K562 (cell line): Measurements from ENCODE around the gene PRUNE1. TPM values are rescaled to one million over a fixed set of nuclear protein-coding genes. Genes with fewer than 3 reads are reported as not detected.

Experiments used
- BHLHE40 ChIP-seq: IDR thresholded peaks from 2 replicates; pipeline ENCODE4 v1.6.1; 2011; ENCODE audit warnings: low read length, improper control_type of control experiment
- BRD4 ChIP-seq: fragments of 200-600 bp; sonication (generic); IDR thresholded peaks from 2 replicates; pipeline ENCODE4 v1.6.1; 2017; ENCODE audit warnings: inconsistent platforms
- GABPB2 ChIP-seq: fragments of 250-450 bp; sonication (Bioruptor Pico); conservative IDR thresholded peaks from 2 replicates; pipeline ENCODE4 v1.5.1; 2021; ENCODE audit warnings: mild to moderate bottlenecking
- IFI16 ChIP-seq: fragments of 250-450 bp; sonication (Bioruptor Pico); IDR thresholded peaks from 2 replicates; pipeline ENCODE4 v2.1.2; 2022; ENCODE audit warnings: mild to moderate bottlenecking, inconsistent platforms
- JUNB ChIP-seq: fragments of 450-650 bp; formaldehyde crosslinking; conservative IDR thresholded peaks from 2 replicates; pipeline ENCODE4 v1.4.0; 2020; ENCODE audit warnings: mild to moderate bottlenecking
- MCM5 ChIP-seq: fragments of 450-650 bp; IDR thresholded peaks from 2 replicates; pipeline ENCODE4 v1.6.1; 2016; ENCODE audit warnings: low read depth
- MEF2A ChIP-seq: IDR thresholded peaks from 2 replicates; pipeline ENCODE4 v1.6.1; 2011; ENCODE audit warnings: low read depth, mild to moderate bottlenecking, low read length, moderate library complexity; ENCODE audit not compliant: control insufficient read depth
- NR2C1 ChIP-seq, 2 experiments: fragments of 450-650 bp; IDR thresholded peaks; 2 replicates each; pipeline ENCODE4 v1.6.1; 2017; ENCODE audit warnings: mild to moderate bottlenecking in 2 of 2, antibody characterized with exemption in 1 of 2, inconsistent platforms in 1 of 2, missing compliant biosample characterization in 1 of 2, missing genetic modification characterization in 1 of 2
- PHF8 ChIP-seq: fragments of 200-600 bp; sonication (generic); IDR thresholded peaks from 2 replicates; pipeline ENCODE4 v1.6.1; 2012; ENCODE audit warnings: mixed run types, mild to moderate bottlenecking, inconsistent platforms, low read length, moderate library complexity, borderline replicate concordance
- PURB ChIP-seq: sonication (generic); formaldehyde crosslinking; IDR thresholded peaks from 2 replicates; pipeline ENCODE4 v1.9.0; 2021; ENCODE audit warnings: low read depth, mild to moderate bottlenecking, missing genetic modification reagents
- SNIP1 ChIP-seq: fragments of 450-650 bp; IDR thresholded peaks from 2 replicates; pipeline ENCODE4 v1.7.1; 2017; ENCODE audit warnings: low read depth, mild to moderate bottlenecking
- SP1 ChIP-seq: sonication (generic); formaldehyde crosslinking; IDR thresholded peaks from 2 replicates; pipeline ENCODE4 v1.8.1; 2022; ENCODE audit warnings: mild to moderate bottlenecking, missing genetic modification reagents
- SREBF2 ChIP-seq: sonication (generic); formaldehyde crosslinking; IDR thresholded peaks from 2 replicates; pipeline ENCODE4 v1.4.0; 2020; ENCODE audit warnings: mild to moderate bottlenecking, missing genetic modification reagents
- STAT5A ChIP-seq: IDR thresholded peaks from 2 replicates; pipeline ENCODE4 v1.6.1; 2012; ENCODE audit warnings: low read length, inconsistent platforms, borderline replicate concordance
- TCF3 ChIP-seq: sonication (generic); formaldehyde crosslinking; IDR thresholded peaks from 2 replicates; pipeline ENCODE4 v1.4.0; 2020; ENCODE audit warnings: mild to moderate bottlenecking, missing genetic modification reagents
- TFAM ChIP-seq: fragments of 250-450 bp; sonication (Bioruptor Pico); conservative IDR thresholded peaks from 2 replicates; pipeline ENCODE4 v1.5.0; 2021; ENCODE audit warnings: mild to moderate bottlenecking, moderate library complexity
- THRA ChIP-seq: fragments of 450-650 bp; IDR thresholded peaks from 2 replicates; pipeline ENCODE4 v1.6.1; 2017; ENCODE audit warnings: mild to moderate bottlenecking, moderate library complexity
- USF1 ChIP-seq: sonication (generic); formaldehyde crosslinking; IDR thresholded peaks from 2 replicates; pipeline ENCODE4 v1.9.0; 2022; ENCODE audit warnings: mild to moderate bottlenecking, missing genetic modification reagents
- ZBTB33 ChIP-seq: sonication (generic); formaldehyde crosslinking; IDR thresholded peaks from 2 replicates; pipeline ENCODE4 v1.8.1; 2023; ENCODE audit warnings: mild to moderate bottlenecking, missing genetic modification reagents
- ZNF121 ChIP-seq: sonication (generic); formaldehyde crosslinking; conservative IDR thresholded peaks from 2 replicates; pipeline ENCODE4 v1.8.0; 2022; ENCODE audit warnings: missing genetic modification reagents
- ZNF165 ChIP-seq: fragments of 250-450 bp; sonication (Bioruptor Pico); IDR thresholded peaks from 2 replicates; pipeline ENCODE4 v1.4.0; 2020; ENCODE audit warnings: borderline replicate concordance
- ZNF197 ChIP-seq: fragments of 200-800 bp; sonication (Bioruptor generic); IDR thresholded peaks from 2 replicates; pipeline ENCODE4 v1.6.1; 2016; ENCODE audit warnings: low read depth, missing genetic modification characterization, missing compliant biosample characterization
- ZNF282 ChIP-seq: sonication (generic); formaldehyde crosslinking; IDR thresholded peaks from 2 replicates; pipeline ENCODE4 v1.8.1; 2023; ENCODE audit warnings: missing genetic modification reagents
- ZNF347 ChIP-seq: fragments of 450-650 bp; formaldehyde crosslinking; IDR thresholded peaks from 2 replicates; pipeline ENCODE4 v1.4.0; 2020; ENCODE audit warnings: low read depth, mild to moderate bottlenecking, moderate library complexity
- polyA plus RNA-seq, 8 experiments: library from polyadenylated mRNA; depleted of rRNA in 4 of 8; stranded (reverse) in 5 of 8; unstranded in 3 of 8; fragments of >200 nt; fragmentation: Nextera tagmentation in 2 of 8; fragmentation: Illumina TruSeq in 1 of 8; extraction: Ambion mirVana in 2 of 8; extraction: Trizol in 1 of 8; gene quantifications; 2 replicates each; pipeline versions ENCODE4 v1.2.1 to v1.2.3, GENCODE V29; 2011 to 2014; ENCODE audit warnings: inconsistent platforms in 1 of 8, missing spikeins in 1 of 8
- total RNA-seq, 7 experiments: library from RNA; depleted of rRNA in 6 of 7; stranded (reverse); fragments of >200 nt in 6 of 7; fragmentation: Illumina TruSeq in 2 of 7; extraction: Trizol in 2 of 7; gene quantifications; 2 replicates each; pipeline versions ENCODE4 v1.2.1 to v1.2.3, GENCODE V29; 2011 to 2021; ENCODE audit warnings: low replicate concordance in 1 of 7
- TF ChIP-seq, protein P1 (sequence below): fragments of 450-650 bp; IDR thresholded peaks from 2 replicates; pipeline ENCODE4 v1.6.1; 2016; ENCODE audit warnings: low read depth, mild to moderate bottlenecking, moderate library complexity

The PRUNE1 gene
- total and polyA plus RNA-seq, 9 of the 15 experiments (the other 6 are each of a cell fraction or from before 2014, with no cell fraction given) = 16.7 to 48.3 (median 26.2) TPM

DNA sequence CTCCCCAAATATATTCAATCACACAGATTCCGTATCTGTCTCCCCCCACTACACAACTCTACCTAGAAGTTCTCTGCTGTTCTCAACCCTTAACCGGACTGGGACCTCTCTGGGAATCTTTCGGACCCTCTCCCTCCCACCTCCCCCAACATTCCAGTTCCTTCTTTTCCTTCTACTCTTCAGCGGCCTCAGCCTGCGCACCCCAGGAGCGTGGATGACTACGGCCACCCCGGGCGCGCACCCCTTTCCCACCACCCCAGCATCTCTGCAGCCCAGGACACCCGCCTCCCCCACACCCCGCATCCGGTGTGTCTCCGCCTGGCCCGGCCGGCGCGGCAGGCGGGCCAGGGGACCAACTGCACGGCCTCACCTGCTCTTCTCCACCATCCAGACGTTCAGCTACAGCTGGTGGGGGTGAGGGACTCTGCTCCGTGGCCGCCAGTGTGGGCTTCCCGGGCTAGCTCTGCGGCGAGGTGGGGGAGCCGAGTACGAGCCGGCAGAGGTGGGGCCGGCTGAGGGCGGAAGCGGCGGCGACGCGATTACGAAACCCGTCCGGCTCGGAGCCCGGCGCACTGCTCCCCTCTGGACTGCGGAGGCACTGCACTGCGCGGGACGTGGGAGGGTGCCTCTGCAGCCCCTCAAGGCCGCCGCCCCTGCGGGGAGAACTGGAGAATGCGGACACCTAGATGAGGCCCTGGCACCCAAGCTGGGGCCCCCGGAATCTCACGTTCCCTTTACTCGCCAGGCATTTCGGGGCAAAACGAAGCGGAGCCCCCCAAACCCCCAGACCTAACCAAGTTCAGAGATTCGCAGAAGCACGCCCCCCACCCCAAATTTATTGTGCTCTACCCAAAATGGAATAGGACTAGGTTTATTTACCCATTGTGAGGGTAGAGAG, 51.1 kb downstream of the PRUNE1 start, which contains the start of gene CDC42SE1 (continued):
- TF ChIP-seq USF1 (no peak), ZNF165 (CRISPR knock-in tag) (no peak), THRA (no peak), TFAM (CRISPR knock-in tag) (no peak), ZNF197 (CRISPR knock-in tag) (no peak), STAT5A (no peak), ZBTB33 (peak; percentile 73), ZNF282 (CRISPR knock-in tag) (no peak), SNIP1 (no peak; the same call in 1 of the 2 replicates), GABPB2 (CRISPR knock-in tag) (no peak), TCF3 (CRISPR knock-in tag) (no peak), PHF8 (peak; percentile 71), JUNB (0 out of 2 replicates have a peak, but pooled peaks have one; percentile 31), NR2C1 (IDR thresholded peaks at IDR 0.05) (no peak), NR2C1 (tag; IDR thresholded peaks at IDR 0.05) (no peak), BHLHE40 (0 out of 2 replicates have a peak, but pooled peaks have one; percentile 29), PURB (CRISPR knock-in tag) (no peak), IFI16 (CRISPR knock-in tag) (no peak), MEF2A (no peak), BRD4 (no peak; the same call in 1 of the 2 replicates), ZNF347 (CRISPR knock-in tag) (no peak), SREBF2 (CRISPR knock-in tag) (no peak), ZNF121 (no peak), MCM5 (no peak), SP1 (CRISPR knock-in tag) (peak; percentile 60)
- TF ChIP-seq, protein P1, sequence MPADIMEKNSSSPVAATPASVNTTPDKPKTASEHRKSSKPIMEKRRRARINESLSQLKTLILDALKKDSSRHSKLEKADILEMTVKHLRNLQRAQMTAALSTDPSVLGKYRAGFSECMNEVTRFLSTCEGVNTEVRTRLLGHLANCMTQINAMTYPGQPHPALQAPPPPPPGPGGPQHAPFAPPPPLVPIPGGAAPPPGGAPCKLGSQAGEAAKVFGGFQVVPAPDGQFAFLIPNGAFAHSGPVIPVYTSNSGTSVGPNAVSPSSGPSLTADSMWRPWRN = no peak
